ENCODE results near the gene TPBG. TPM values are rescaled to one million over a fixed set of nuclear protein-coding genes. Genes with fewer than 3 reads are reported as not detected.
A peak's percentile ranks its signal among the peaks of the same experiment; 100 is the strongest.

The TPBG gene
- total and polyA plus RNA-seq, 2 experiments from 2014 or later: 13.2 to 22.3 TPM

DNA sequence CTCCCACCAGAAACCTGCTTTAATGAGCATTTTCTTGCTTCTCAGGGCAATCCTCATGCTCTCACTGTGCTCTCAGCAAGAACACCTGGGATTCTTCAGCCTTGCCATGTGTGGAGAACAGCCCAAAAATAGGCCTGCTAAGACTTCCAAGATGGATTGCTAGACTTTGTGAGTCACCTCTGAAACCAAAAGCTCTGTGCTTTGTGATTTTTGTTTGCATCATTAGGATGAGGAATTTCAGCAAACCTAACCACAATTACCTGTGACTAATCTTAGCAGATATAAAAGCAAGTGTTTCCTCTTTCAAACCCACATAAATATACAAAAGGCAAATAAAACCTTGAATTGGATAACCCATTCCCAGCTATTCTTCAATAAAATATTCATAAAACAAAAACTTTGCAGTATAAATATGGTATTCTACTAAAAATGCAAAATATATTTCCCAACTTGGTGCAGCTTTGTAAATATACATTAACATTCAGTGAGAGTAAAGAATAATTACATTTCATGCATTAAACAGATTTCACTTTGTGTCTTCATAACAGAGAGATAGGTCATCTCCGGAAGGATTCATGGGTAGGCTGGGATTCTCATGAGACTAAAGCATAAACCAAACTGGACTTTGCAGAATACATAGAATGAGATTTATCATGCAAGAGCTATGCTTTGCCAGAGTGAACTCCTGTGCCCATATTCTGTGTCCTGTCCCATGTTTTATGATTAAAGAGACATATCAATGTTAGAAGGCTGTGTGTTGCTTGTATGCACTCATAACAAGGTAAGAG lies 33.5 kb downstream of the TPBG start:
- peak in 1 of 2 donors; percentile 81 for DNase-seq (ENCODE audit: low read depth in 1 of 2, low spot score in 1 of 2)
- TF ChIP-seq, protein P1, sequence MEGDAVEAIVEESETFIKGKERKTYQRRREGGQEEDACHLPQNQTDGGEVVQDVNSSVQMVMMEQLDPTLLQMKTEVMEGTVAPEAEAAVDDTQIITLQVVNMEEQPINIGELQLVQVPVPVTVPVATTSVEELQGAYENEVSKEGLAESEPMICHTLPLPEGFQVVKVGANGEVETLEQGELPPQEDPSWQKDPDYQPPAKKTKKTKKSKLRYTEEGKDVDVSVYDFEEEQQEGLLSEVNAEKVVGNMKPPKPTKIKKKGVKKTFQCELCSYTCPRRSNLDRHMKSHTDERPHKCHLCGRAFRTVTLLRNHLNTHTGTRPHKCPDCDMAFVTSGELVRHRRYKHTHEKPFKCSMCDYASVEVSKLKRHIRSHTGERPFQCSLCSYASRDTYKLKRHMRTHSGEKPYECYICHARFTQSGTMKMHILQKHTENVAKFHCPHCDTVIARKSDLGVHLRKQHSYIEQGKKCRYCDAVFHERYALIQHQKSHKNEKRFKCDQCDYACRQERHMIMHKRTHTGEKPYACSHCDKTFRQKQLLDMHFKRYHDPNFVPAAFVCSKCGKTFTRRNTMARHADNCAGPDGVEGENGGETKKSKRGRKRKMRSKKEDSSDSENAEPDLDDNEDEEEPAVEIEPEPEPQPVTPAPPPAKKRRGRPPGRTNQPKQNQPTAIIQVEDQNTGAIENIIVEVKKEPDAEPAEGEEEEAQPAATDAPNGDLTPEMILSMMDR (IDR thresholded peaks at IDR 0.05; ENCODE audit: low read depth, low read length): no peak
- no peaks in the 10 kb centered on the region for H3K4me1 ChIP-seq (ENCODE audit: low read depth)
- H3K36me3 ChIP-seq: no peaks in the 10 kb centered on the region
- H3K4me3 ChIP-seq: no peak overlapping the region
- H3K27ac ChIP-seq: no peak overlapping the region
- H3K9me3 ChIP-seq (ENCODE audit: low read depth): no peaks in the 10 kb centered on the region
- no peaks in the 10 kb centered on the region for H3K27me3 ChIP-seq

DNA sequence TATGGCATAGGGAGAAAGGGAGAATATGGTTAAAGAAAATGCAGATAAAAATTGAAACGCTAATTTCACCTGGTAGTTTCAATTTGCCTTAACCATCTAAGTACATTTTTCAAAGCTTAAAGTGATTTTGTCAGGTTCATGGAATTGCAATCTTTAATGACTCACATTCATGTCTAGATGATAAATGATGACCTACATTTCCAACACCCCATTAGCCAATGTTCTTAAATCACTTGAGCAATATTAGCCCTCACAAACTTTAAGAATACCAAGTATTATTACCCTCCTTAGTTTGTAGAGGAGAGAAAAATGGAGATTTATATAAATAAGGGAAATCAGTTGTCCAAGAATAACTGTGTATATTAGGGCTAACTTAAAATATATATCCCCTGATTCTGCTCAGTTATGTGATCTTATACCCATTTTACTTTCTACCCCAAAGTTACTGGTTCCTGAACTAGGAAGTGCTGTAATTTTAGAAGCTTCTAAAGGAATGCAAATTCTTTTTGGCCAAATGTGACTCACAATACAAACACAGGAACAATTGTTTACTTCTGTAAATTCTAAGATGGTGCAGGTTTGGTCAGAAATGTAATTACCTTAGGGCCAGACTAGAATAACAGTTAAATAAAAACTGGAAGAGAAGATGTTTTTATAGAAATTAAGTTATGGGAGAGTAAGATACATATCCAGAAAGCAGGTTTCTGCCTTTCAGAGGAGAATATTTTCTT lies 34.5 kb downstream of the TPBG start:
- Histone ChIP-seq H3K27me3 (no peaks in the 10 kb centered on the region), H3K4me3 (no peak overlapping the region), H3K9me3 (ENCODE audit: low read depth) (no peaks in the 10 kb centered on the region), H3K4me1 (ENCODE audit: low read depth) (no peaks in the 10 kb centered on the region), H3K36me3 (no peaks in the 10 kb centered on the region), H3K27ac (no peak overlapping the region)
- TF ChIP-seq, protein P1 (IDR thresholded peaks at IDR 0.05; ENCODE audit: low read depth, low read length): no peak
- DNase-seq (ENCODE audit: low read depth in 1 of 2, low spot score in 1 of 2): peak in 1 of 2 donors; percentile 63

DNA sequence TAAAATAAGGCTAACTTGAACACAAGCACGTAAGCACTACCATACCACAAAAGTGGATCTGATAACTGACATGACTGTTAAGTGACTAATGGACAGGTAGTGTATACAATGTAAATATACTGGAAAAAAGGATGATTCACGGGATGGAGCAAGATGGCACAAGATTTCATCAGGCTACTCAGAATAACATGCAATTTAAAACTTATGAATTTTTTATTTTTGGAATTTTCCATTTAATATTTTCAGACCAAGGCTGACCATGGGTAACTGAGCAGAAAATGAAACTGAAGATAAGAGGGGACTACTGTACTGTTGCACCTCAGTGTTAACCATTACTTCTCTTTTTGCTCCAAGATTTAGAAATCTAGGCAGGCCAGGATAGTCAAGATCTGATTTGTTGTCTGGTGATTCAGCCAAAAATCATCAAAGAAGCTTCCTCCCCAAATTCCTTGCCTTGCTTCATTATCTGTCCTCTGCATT lies 45.4 kb downstream of the TPBG start:
- DNase-seq (ENCODE audit: low read depth in 1 of 2, low spot score in 1 of 2): peak in 1 of 2 donors; percentile 57
- H3K27me3 ChIP-seq: no peaks in the 10 kb centered on the region
- H3K36me3 ChIP-seq: no peaks in the 10 kb centered on the region
- no peak overlapping the region for H3K4me3 ChIP-seq
- H3K4me1 ChIP-seq (ENCODE audit: low read depth): no peaks in the 10 kb centered on the region
- H3K27ac ChIP-seq: no peak overlapping the region
- TF ChIP-seq, protein P1 (IDR thresholded peaks at IDR 0.05; ENCODE audit: low read depth, low read length): no peak
- no peaks in the 10 kb centered on the region for H3K9me3 ChIP-seq (ENCODE audit: low read depth)

DNA sequence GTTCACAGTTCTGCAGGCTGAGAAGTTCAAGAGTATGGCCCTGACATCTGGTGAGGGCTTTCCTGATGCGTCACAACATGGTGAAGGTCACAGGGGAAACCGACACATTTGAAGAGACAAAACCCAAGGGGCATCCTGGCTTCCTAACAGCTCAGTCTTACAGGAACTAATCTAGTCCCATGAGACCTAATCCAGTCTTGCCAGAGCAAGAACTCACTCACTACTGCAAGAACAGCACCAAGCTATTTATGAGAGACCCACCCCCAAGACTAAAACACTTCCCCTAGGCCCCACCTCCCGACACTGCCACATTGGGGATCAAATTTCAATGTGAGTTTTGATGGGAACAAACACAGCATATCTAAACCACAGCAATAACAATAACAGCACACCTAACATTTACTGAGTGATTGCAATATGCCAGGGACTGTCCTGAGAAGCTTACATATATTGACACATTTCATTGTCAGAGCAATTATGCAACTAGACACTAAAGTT lies 46.6 kb downstream of the TPBG start:
- no peaks in the 10 kb centered on the region for H3K9me3 ChIP-seq (ENCODE audit: low read depth)
- no peaks in the 10 kb centered on the region for H3K4me1 ChIP-seq (ENCODE audit: low read depth)
- peak in 1 of 2 donors; percentile 49 for DNase-seq (ENCODE audit: low read depth in 1 of 2, low spot score in 1 of 2)
- no peak overlapping the region for H3K4me3 ChIP-seq
- no peaks in the 10 kb centered on the region for H3K36me3 ChIP-seq
- H3K27me3 ChIP-seq: no peaks in the 10 kb centered on the region
- H3K27ac ChIP-seq: no peak overlapping the region
- TF ChIP-seq, protein P1 (IDR thresholded peaks at IDR 0.05; ENCODE audit: low read depth, low read length): no peak

DNA sequence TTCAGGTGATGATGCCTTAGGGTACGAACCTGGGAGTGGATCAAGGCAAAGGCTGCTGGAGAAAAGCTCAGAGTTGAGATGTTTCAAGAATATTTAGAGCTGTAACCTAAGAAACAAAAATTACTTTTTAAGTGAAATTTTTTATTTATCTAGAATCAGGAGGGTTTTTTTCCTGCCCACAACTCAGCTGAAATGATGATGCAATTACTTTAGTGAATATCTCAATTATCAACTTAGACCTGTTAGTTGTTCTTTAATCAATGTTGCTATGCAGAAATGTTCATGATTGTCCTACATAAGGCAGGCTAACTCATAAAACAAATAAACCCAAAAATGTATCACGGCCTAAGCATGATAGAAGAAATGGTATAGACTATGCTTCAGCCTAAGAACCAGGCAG lies 50.3 kb downstream of the TPBG start:
- no peak overlapping the region for H3K4me3 ChIP-seq
- no peaks in the 10 kb centered on the region for H3K4me1 ChIP-seq (ENCODE audit: low read depth)
- TF ChIP-seq, protein P1 (IDR thresholded peaks at IDR 0.05; ENCODE audit: low read depth, low read length): no peak
- no peaks in the 10 kb centered on the region for H3K36me3 ChIP-seq
- DNase-seq (ENCODE audit: low read depth in 1 of 2, low spot score in 1 of 2): no peak
- no peak overlapping the region for H3K27ac ChIP-seq
- no peaks in the 10 kb centered on the region for H3K9me3 ChIP-seq (ENCODE audit: low read depth)
- H3K27me3 ChIP-seq: no peaks in the 10 kb centered on the region
